Nephron progenitor cell (in vitro differentiated cells): Measurements from ENCODE around the gene PRDX2.

Source experiments
- DNase-seq: peaks from one replicate; pipeline ENCODE4 v3.0.0; 2021
- H3K27ac Mint-ChIP-seq: 2 replicates; pipeline ENCODE4 v1.8.0; 2021; ENCODE audit warnings: mild to moderate bottlenecking, moderate library complexity, mixed read lengths
- H3K27me3 Mint-ChIP-seq: 2 replicates; pipeline ENCODE4 v1.8.0; 2021; ENCODE audit warnings: mild to moderate bottlenecking, low read depth, mixed read lengths; ENCODE audit not compliant: poor library complexity
- H3K36me3 Mint-ChIP-seq: 2 replicates; pipeline ENCODE4 v1.8.0; 2021; ENCODE audit warnings: low read depth, mixed read lengths
- H3K4me1 Mint-ChIP-seq: 2 replicates; pipeline ENCODE4 v1.8.0; 2021; ENCODE audit warnings: mixed read lengths
- H3K4me3 Mint-ChIP-seq: 2 replicates; pipeline ENCODE4 v1.8.0; 2021; ENCODE audit warnings: mild to moderate bottlenecking, moderate library complexity, mixed read lengths
- H3K9me3 Mint-ChIP-seq: 2 replicates; pipeline ENCODE4 v1.8.0; 2021; ENCODE audit warnings: mild to moderate bottlenecking, moderate library complexity, mixed read lengths
- CTCF ChIP-seq: fragments of 200-600 bp; sonication (generic); IDR thresholded peaks from 2 replicates; pipeline ENCODE4 v1.5.0; 2021; ENCODE audit warnings: antibody characterized with exemption

The PRDX2 gene

GRCh38 chr19:12772323-12772722, 29.3 kb downstream of the PRDX2 start:
- no peak for DNase-seq
- peaks cover 38% of the 10 kb centered on the region for H3K27me3 Mint-ChIP-seq
- H3K27ac Mint-ChIP-seq, result no peak overlapping the region
- no peak for TF ChIP-seq CTCF
- peaks cover 8% of the 10 kb centered on the region for H3K4me1 Mint-ChIP-seq
- H3K36me3 Mint-ChIP-seq, result no peaks in the 10 kb centered on the region
- no peaks in the 10 kb centered on the region for H3K9me3 Mint-ChIP-seq
- H3K4me3 Mint-ChIP-seq, result no peak overlapping the region

GRCh38 chr19:12770922-12771321, 30.7 kb downstream of the PRDX2 start:
- Mint-ChIP-seq H3K36me3 (no peaks in the 10 kb centered on the region), H3K27me3 (peaks cover 38% of the 10 kb centered on the region), H3K4me3 (no peak overlapping the region), H3K4me1 (peaks cover 12% of the 10 kb centered on the region), H3K9me3 (no peaks in the 10 kb centered on the region), H3K27ac (no peak overlapping the region)
- TF ChIP-seq CTCF, result no peak
- DNase-seq, result no peak

- TF ChIP-seq CTCF, result no peak
- H3K4me3 Mint-ChIP-seq, result no peak overlapping the region
- H3K9me3 Mint-ChIP-seq, result no peaks in the 10 kb centered on the region
- H3K36me3 Mint-ChIP-seq, result peaks cover 7% of the 10 kb centered on the region
- H3K4me1 Mint-ChIP-seq, result peaks cover 11% of the 10 kb centered on the region
- H3K27ac Mint-ChIP-seq, result no peak overlapping the region
- DNase-seq, result peak; percentile 70
- H3K27me3 Mint-ChIP-seq, result peaks cover 37% of the 10 kb centered on the region
Measured at GRCh38 chr19:12769689-12770088, 31.9 kb downstream of the PRDX2 start.

- H3K27me3 Mint-ChIP-seq, result peaks cover 34% of the 10 kb centered on the region
- TF ChIP-seq CTCF, result no peak
- H3K27ac Mint-ChIP-seq, result no peak overlapping the region
- no peaks in the 10 kb centered on the region for H3K9me3 Mint-ChIP-seq
- no peak overlapping the region for H3K4me3 Mint-ChIP-seq
- DNase-seq, result no peak
- H3K4me1 Mint-ChIP-seq, result peaks cover 8% of the 10 kb centered on the region
- peaks cover 22% of the 10 kb centered on the region for H3K36me3 Mint-ChIP-seq
Measured at GRCh38 chr19:12767666-12768065, 33.9 kb downstream of the PRDX2 start.

- Mint-ChIP-seq H3K27ac (no peak overlapping the region), H3K4me3 (no peak overlapping the region), H3K4me1 (peaks cover 8% of the 10 kb centered on the region), H3K36me3 (peaks cover 27% of the 10 kb centered on the region), H3K9me3 (no peaks in the 10 kb centered on the region), H3K27me3 (peaks cover 29% of the 10 kb centered on the region)
- no peak for TF ChIP-seq CTCF
- no peak for DNase-seq
Measured at GRCh38 chr19:12767150-12767549, 34.5 kb downstream of the PRDX2 start.

- Mint-ChIP-seq H3K27me3 (peaks cover 25% of the 10 kb centered on the region), H3K4me3 (peak overlapping the region; percentile 73), H3K36me3 (peaks cover 34% of the 10 kb centered on the region), H3K9me3 (peaks cover 10% of the 10 kb centered on the region), H3K4me1 (peaks cover 8% of the 10 kb centered on the region), H3K27ac (no peak overlapping the region)
- peak; percentile 87 for DNase-seq
- peak; percentile 58 for TF ChIP-seq CTCF
Measured at GRCh38 chr19:12766051-12766521, 35.5 kb downstream of the PRDX2 start.
